Measurements from ENCODE around the gene JAKMIP1. TPM values are rescaled to one million over a fixed set of nuclear protein-coding genes. Genes with fewer than 3 reads are reported as not detected.

Gene JAKMIP1
- total and polyA plus RNA-seq, 2 experiments from 2014 or later = not detected

DNA sequence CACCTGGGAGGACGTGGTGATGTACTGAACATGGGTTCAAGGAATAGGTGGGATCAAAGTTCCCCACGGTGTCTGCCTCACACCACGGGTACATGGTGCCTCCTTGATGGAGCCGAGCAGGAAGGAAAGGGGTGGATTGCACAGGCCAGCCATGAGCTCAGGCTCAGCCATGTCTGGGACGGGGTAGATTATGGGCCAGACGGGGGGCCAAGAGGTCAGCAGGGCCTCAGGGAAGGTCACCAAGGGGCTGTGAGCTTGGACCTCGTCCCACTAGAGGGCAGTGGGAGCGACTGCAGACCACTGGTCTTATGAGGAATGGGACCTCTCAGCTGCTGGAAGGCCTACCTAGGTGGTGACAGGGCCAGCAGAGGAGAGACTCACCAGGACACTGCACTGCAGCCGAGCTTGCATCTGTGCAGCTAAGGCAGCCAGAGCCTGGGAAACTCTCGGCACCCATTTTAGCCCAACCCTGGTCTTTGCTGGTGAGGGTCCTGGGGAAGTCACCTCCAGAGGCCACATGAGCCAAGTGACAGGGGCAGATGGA lies 38.4 kb downstream of the JAKMIP1 start:
- DNase-seq = no peak
- H3K27me3 ChIP-seq (replicated peaks; ENCODE audit: insufficient read depth) = no peaks in the 10 kb centered on the region
- H2AFZ ChIP-seq = no peak overlapping the region
- H3K27ac ChIP-seq = no peak overlapping the region
- H3K4me3 ChIP-seq = no peak overlapping the region
- no peak overlapping the region for H3K9ac ChIP-seq
- no peaks in the 10 kb centered on the region for H3K4me1 ChIP-seq (ENCODE audit: insufficient read depth)
- in situ Hi-C loops (cut with MboI) = no loop called here
- H3K79me2 ChIP-seq (ENCODE audit: insufficient read depth) = no peaks in the 10 kb centered on the region
- 14 to 16% methylated on average over 10 of the region's 10 CpGs for WGBS, 2 experiments (ENCODE audit: low coverage in 1 of 2, low lambda C conversion rate in 2 of 2, missing lambda C conversion rate in 2 of 2)
- no peaks in the 10 kb centered on the region for H3F3A ChIP-seq (ENCODE audit: insufficient read depth)
- no peak overlapping the region for H3K4me2 ChIP-seq (ENCODE audit: unreplicated experiment)
- TF ChIP-seq EZH2 (IDR thresholded peaks at IDR 0.05; ENCODE audit: insufficient read depth, poor library complexity, severe bottlenecking) = no peak
- TF ChIP-seq EZH2phosphoT487 (IDR thresholded peaks at IDR 0.05; ENCODE audit: insufficient read depth, low read depth) = no peak
- H3K9me3 ChIP-seq (ENCODE audit: low read depth) = no peaks in the 10 kb centered on the region
- no peaks in the 10 kb centered on the region for H3K9me2 ChIP-seq (ENCODE audit: insufficient read depth)
- no peaks in the 10 kb centered on the region for H3K36me3 ChIP-seq (ENCODE audit: low read depth)
- no peaks in the 10 kb centered on the region for H4K20me1 ChIP-seq (ENCODE audit: insufficient read depth)

DNA sequence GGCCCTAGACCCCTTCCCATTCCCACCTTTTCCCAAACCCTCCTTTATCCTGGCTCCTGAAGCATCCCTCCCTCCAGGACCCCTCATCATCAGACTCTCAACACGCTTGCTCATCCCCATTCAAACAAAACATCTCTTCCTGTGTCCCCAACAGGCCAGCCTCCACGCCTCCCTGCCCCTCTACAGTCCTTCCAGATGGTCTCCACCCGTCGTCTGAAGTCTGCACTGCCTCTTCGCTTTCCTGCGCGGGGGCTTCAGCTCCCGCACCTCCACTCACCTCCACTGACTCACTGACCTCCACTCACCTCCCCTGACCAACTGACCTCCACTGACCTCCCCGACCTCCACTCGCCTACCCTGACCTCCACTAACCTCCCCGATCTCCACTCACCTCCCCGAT lies 39.8 kb downstream of the JAKMIP1 start:
- TF ChIP-seq EZH2phosphoT487 (IDR thresholded peaks at IDR 0.05; ENCODE audit: insufficient read depth, low read depth) (no peak), EZH2 (IDR thresholded peaks at IDR 0.05; ENCODE audit: insufficient read depth, poor library complexity, severe bottlenecking) (no peak)
- DNase-seq = no peak
- H3K9me2 ChIP-seq (ENCODE audit: insufficient read depth) = no peaks in the 10 kb centered on the region
- H3K9ac ChIP-seq = no peak overlapping the region
- no peak overlapping the region for H3K4me3 ChIP-seq
- no peaks in the 10 kb centered on the region for H3K9me3 ChIP-seq (ENCODE audit: low read depth)
- no peaks in the 10 kb centered on the region for H3K36me3 ChIP-seq (ENCODE audit: low read depth)
- no peaks in the 10 kb centered on the region for H3K27me3 ChIP-seq (replicated peaks; ENCODE audit: insufficient read depth)
- no peaks in the 10 kb centered on the region for H3K79me2 ChIP-seq (ENCODE audit: insufficient read depth)
- H4K20me1 ChIP-seq (ENCODE audit: insufficient read depth) = no peaks in the 10 kb centered on the region
- no peak overlapping the region for H2AFZ ChIP-seq
- no peaks in the 10 kb centered on the region for H3F3A ChIP-seq (ENCODE audit: insufficient read depth)
- H3K27ac ChIP-seq = no peak overlapping the region
- H3K4me1 ChIP-seq (ENCODE audit: insufficient read depth) = no peaks in the 10 kb centered on the region
- WGBS, 2 experiments (ENCODE audit: low coverage in 1 of 2, low lambda C conversion rate in 2 of 2, missing lambda C conversion rate in 2 of 2) = 24 to 36% methylated on average over 11 to 12 of the region's 12 CpGs
- in situ Hi-C loops (cut with MboI) = no loop called here
- no peak overlapping the region for H3K4me2 ChIP-seq (ENCODE audit: unreplicated experiment)

DNA sequence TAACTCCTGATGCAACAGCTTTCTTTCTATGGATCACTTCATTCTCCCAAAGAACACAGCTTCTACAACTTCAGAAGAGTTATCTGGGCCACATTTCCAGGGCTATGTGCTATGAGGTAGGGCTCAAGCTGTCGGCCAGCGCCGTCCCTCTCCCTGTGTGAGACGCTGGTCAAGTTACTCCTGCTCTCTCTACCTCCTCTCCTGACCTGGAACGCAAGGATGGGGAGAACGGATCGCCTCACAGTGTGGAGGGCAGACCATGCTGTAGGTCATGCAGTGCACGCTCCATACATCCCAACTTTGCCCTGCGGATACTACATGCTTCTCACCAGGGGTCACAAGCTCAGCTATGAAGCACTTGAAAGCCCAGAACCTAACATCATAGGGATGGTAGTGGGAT lies 42.4 kb downstream of the JAKMIP1 start:
- Histone ChIP-seq H3K27ac (no peak overlapping the region), H3K9ac (no peak overlapping the region), H3K27me3 (replicated peaks; ENCODE audit: insufficient read depth) (no peaks in the 10 kb centered on the region), H3K36me3 (ENCODE audit: low read depth) (no peaks in the 10 kb centered on the region), H3F3A (ENCODE audit: insufficient read depth) (no peaks in the 10 kb centered on the region), H3K4me3 (no peak overlapping the region), H3K4me2 (ENCODE audit: unreplicated experiment) (no peak overlapping the region), H2AFZ (no peak overlapping the region), H3K79me2 (ENCODE audit: insufficient read depth) (no peaks in the 10 kb centered on the region), H4K20me1 (ENCODE audit: insufficient read depth) (no peaks in the 10 kb centered on the region), H3K9me3 (ENCODE audit: low read depth) (no peaks in the 10 kb centered on the region), H3K9me2 (ENCODE audit: insufficient read depth) (no peaks in the 10 kb centered on the region), H3K4me1 (ENCODE audit: insufficient read depth) (no peaks in the 10 kb centered on the region)
- TF ChIP-seq EZH2phosphoT487 (IDR thresholded peaks at IDR 0.05; ENCODE audit: insufficient read depth, low read depth) (no peak), EZH2 (IDR thresholded peaks at IDR 0.05; ENCODE audit: insufficient read depth, poor library complexity, severe bottlenecking) (no peak)
- DNase-seq = no peak
- in situ Hi-C loops (cut with MboI) = no loop called here
- WGBS, 2 experiments (ENCODE audit: low coverage in 1 of 2, low lambda C conversion rate in 2 of 2, missing lambda C conversion rate in 2 of 2) = 55 to 65% methylated on average over 9 of the region's 9 CpGs

GRCh38 chr4:6155996-6156750 lies 44.2 kb downstream of the JAKMIP1 start:
- Histone ChIP-seq H3K79me2 (ENCODE audit: insufficient read depth) (no peaks in the 10 kb centered on the region), H3K4me2 (ENCODE audit: unreplicated experiment) (no peak overlapping the region), H3K36me3 (ENCODE audit: low read depth) (no peaks in the 10 kb centered on the region), H3K9ac (no peak overlapping the region), H3K9me3 (ENCODE audit: low read depth) (no peaks in the 10 kb centered on the region), H3K9me2 (ENCODE audit: insufficient read depth) (no peaks in the 10 kb centered on the region), H3K4me1 (ENCODE audit: insufficient read depth) (no peaks in the 10 kb centered on the region), H2AFZ (no peak overlapping the region), H3K27me3 (replicated peaks; ENCODE audit: insufficient read depth) (no peaks in the 10 kb centered on the region), H4K20me1 (ENCODE audit: insufficient read depth) (no peaks in the 10 kb centered on the region), H3K27ac (no peak overlapping the region), H3K4me3 (no peak overlapping the region), H3F3A (ENCODE audit: insufficient read depth) (no peaks in the 10 kb centered on the region)
- 49 to 50% methylated on average over 15 of the region's 15 CpGs for WGBS, 2 experiments (ENCODE audit: low coverage in 1 of 2, low lambda C conversion rate in 2 of 2, missing lambda C conversion rate in 2 of 2)
- in situ Hi-C loops (cut with MboI) = no loop called here
- TF ChIP-seq EZH2 (IDR thresholded peaks at IDR 0.05; ENCODE audit: insufficient read depth, poor library complexity, severe bottlenecking) (no peak), EZH2phosphoT487 (IDR thresholded peaks at IDR 0.05; ENCODE audit: insufficient read depth, low read depth) (no peak)
- no peak for DNase-seq

Measured in GM23248 (cell line).